A673 (cell line): Measurements from ENCODE around the gene DENND6B.

Experiments
- CTCF ChIP-seq: fragments of 300-800, 200-600 bp; sonication (generic); conservative IDR thresholded peaks from 2 replicates; pipeline ENCODE4 v1.5.1; 2017; ENCODE audit warnings: low read depth, mild to moderate bottlenecking, antibody characterized with exemption, low read length, moderate library complexity, mixed read lengths
- EZH2 ChIP-seq: fragments of 200-600 bp; sonication (generic); IDR thresholded peaks from 2 replicates; pipeline ENCODE4 v1.6.1; 2017; ENCODE audit warnings: borderline replicate concordance, low read depth, mild to moderate bottlenecking, mixed read lengths, antibody characterized with exemption, low read length; ENCODE audit not compliant: poor library complexity, severe bottlenecking

GRCh38 chr22:50318356-50318697, 8.5 kb downstream of the DENND6B start:
- TF ChIP-seq CTCF (no peak), EZH2 (no peak)
